Stimulated activated CD8-positive, alpha-beta memory T cell treated with anti-CD3 and anti-CD28 coated beads, Interleukin-7, amount 100 ng/mL, for 48 hours (primary cell): Measurements from ENCODE around the gene CEBPB.
"Not testable (repeated sequence)": the region's sequence is repeated elsewhere in the genome, so short reads cannot be mapped to it uniquely, and the experiment has no call there.

ENCODE experiments used
- DNase-seq, 2 donors: peaks; one replicate each; pipeline ENCODE4 v3.0.0-alpha.2; 2020; ENCODE audit warnings: low read depth in 1 of 2; ENCODE audit errors: extremely low read depth in 1 of 2

CEBPB gene

DNA sequence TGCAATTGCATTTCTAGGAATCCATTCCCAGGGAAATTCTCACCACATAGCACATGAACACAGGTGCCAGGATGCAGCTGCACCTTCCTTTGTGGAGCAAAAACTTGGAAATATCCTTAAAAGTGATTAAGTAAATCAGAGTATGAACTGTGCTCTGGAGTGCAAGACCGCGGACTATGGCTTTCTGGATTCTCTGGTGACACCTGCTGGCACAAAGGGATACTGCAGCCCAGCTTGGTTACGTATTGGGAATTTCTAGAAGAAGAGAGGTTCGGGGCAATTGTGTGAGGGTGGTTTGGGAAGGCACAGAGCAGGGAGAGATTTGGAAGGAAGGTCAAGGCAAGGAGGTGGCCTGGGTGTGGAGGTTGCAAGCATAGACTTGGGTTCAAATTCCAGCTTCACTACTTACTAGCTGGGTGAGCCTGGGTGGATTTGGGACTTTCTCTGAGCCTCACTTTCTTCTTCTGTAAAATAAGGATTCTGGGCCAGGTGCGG, 21.3 kb upstream of the CEBPB start:
- DNase-seq: peak; percentile 40 to 44

DNA sequence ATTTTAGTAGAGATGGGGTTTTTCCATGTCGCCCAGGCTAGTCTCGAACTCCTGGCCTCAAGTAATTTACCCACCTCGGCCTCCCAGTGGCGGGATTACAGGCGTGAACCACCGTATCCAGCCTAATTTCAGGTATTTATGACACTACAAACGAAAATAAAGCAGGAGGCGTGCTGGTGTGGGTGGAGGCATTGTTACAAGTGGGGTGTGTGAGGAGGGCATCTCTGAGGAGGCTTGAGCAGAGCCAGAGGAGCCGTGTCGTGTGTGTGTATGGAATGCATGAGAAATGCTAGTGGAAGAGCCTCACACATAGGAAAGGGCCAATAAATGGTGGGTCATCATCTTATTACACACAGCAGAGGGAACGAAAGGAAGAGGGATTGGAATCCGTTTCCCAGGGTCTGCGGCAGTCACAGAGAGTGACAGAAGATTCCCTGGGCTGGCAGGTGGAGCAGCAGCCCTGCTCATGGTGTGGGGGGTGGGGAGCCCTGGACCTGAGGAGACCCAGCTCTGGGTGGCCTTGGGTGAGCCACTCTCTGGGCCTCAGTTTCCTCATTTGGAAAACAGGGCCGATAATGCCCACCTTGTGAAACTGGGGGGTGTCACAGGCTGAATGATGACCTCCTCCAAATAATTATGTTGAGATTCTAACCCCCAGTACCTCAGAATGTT, 19.9 kb upstream of the CEBPB start:
- DNase-seq: no peak

DNA sequence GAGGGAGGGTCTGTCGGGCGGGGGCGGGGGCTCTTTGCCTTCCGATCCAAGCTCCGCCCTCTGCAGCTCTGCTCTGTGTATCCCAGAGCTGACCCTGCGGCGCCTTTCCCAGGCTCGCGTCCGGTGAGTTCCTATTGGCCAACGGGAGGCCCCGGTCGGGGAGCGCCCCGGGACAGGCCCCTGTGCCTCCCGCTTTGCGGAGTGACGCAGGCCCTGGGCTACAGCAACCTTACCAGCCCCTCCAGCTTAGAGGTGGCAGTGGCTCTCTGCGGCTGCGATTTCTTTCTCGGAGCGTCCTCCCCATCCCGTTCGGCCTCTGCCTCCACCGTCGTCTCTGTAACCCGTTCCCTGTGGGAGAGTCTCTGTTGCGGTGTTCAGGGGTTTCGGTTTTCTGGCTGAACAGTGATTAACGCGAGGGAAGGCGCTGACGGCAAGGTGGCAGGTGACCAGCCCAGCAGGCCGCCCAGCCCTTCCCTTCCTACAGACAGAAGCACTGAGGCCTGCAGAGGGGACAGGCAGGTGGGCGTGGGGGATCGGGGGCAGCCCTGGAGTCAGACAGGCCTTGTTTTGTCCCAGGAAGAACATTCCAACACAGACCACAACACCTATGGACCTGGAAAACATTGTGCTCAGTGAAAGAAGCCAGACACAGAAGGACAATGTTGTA, 18.1 kb upstream of the CEBPB start:
- DNase-seq: no peak

DNA sequence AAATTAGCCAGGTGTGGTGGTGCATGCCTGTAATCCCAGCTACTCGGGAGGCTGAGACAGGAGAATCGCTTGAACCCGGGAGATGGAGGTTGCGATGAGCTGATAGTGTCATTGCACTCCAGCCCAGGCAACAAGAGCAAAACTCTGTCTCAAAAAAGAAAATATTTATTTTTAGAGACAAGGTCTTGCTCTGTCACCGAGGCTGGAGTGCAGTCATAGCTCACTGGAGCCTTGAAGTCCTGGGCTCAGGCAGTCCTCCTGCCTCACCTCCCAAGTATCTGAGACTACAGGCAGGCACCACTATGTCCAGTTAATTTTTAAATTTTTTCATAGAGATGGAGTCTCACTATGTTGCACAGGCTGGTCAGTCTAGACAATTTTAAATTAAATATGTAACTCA, 16.2 kb upstream of the CEBPB start:
- DNase-seq: no peak

GRCh38 chr20:50175938-50176933, 14.4 kb upstream of the CEBPB start:
- no peak for DNase-seq

DNA sequence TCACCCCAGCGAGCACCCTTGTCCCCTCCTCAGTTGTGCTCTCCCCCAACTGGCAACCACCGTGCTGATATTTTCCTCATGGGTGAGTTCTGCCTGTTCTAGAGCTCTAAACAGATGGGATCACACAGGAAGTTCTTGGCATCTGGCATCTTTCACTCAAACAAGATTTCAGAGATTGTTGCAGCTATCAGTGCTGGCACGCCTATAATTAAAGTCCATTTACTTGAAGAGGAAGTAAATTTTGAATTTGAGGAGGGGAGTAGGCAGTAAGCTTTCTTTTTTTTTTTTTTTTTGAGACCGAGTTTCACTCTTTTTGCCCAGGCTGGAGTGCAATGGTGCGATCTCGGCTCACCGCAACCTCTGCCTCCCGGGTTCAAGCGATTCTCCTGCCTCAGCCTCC, 12.0 kb upstream of the CEBPB start:
- not testable (repeated sequence) for DNase-seq

DNA sequence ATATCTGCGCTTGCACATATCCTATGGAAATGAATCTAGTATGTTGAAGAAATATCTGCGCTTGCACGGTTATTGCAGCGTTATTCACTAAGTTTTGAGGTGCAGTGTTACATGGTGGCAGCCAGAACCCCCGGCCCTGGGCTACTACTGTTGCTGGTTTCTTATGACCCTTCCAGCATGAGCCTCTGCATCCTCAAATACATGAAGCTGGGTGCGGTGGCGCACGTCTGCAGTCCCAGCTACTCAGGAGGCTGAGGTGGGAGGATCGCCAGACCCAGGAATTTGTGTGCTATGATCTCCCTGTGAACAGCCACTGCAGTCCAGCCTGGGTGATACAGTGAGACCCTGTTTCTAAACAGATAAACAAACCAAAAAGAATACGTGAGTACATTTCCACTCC, 9.3 kb upstream of the CEBPB start:
- no peak for DNase-seq

- no peak for DNase-seq
Measured at GRCh38 chr20:50182346-50182745, 8.3 kb upstream of the CEBPB start.

DNA sequence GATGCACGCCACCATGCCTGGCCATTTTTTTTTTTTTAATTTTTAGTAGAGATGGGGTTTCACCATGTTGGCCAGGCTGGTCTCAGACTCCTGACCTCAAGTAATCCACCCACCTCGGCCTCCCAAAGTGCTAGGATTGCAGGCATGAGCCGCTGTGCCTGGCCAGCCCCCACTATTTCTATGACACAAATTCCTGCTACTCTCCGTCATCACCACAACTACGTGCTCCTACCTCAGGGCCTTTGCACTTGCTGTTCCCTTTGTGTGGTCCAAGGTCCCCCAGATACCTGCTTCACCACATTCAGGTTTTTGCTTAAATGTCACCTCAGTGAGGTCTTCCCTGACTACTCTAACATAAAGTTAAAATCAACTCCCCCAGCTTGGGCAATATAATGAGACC, 5.2 kb upstream of the CEBPB start:
- DNase-seq: no peak

- peak; percentile 59 to 85 for DNase-seq
Measured at GRCh38 chr20:50186151-50186885, 4.3 kb upstream of the CEBPB start.

DNA sequence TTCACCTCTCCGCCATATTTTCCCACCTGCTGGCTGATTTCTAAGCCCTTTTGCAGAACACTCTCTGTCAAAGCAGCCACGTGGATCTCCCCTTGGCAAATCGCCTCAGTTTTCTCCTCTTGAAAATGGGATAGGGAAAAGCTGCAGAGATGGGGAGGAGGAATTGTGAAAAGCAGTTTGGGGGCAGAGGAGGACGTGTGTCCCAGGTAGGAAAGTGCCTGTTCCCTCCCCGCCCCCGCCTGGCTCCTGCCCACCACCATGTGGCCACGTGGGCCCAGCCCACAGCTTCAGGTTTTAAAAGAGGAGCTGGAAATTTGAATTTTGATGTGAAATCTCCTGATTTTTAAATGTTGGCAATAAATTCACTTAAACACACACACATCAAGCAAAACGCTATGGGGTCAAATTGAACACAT, 3.6 kb upstream of the CEBPB start:
- no peak for DNase-seq

- no peak for DNase-seq
Measured at GRCh38 chr20:50187403-50188051, 3.1 kb upstream of the CEBPB start.

DNA sequence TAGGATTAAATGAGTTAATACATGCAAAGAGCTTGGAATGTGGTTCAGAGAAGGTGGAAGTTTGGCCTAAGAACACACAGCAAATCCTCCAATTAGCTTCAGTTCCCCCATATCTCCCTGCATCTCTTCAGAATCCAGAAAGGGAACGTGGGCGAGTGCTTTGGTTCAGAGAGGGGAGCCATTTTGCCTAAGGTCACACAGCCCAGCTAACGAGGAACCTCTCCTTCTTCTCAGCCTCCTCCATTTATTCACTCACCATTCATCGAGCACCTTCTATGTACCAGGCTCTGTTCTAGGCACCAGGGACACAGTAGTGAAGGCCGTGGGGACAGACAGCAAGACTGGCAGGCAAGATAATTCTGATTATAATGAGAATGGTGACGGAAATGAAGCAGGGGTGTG, 2.3 kb upstream of the CEBPB start:
- DNase-seq: no peak

DNA sequence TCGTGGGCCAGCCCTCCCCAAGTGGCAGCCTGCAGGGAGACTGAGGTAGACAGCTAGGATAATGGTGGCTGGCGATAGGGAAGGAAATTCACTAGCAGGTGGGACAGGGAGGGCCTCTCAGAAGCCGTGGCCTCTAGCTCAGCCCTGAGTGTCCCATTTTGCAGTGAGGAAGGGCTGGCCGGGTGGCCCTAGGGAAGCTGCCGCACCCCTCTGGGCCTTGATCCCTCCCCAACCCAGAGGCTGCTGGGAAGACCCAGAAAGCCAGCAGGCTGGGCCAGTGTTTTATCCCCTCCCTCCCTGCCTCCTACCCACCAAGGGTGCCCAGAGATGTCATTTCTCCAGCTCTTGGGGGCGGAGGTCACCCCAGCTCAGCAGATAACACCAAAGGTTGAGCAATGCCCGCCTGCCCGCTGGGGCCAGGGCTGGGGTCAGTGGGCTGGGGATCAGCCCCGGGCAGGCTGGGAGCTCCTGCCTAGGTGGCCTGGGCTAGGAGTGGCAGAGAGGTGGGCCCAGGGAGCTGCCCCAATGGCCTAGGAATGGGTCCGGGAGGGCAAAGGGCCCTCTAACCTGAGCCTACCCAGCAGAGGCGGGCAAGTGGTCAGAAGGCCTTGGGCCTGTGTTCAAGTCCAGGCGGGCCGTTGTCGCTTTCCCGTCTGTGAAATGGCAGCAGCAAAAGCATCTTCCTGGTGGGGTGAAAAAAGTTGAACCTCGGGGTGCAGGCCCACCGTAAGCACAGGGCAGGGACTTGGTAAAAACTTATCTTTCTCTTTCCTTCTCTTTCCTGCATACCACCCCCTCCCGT, 1.6 kb upstream of the CEBPB start:
- DNase-seq: no peak

GRCh38 chr20:50189681-50190250, 864 bp upstream of the CEBPB start:
- no peak for DNase-seq

DNA sequence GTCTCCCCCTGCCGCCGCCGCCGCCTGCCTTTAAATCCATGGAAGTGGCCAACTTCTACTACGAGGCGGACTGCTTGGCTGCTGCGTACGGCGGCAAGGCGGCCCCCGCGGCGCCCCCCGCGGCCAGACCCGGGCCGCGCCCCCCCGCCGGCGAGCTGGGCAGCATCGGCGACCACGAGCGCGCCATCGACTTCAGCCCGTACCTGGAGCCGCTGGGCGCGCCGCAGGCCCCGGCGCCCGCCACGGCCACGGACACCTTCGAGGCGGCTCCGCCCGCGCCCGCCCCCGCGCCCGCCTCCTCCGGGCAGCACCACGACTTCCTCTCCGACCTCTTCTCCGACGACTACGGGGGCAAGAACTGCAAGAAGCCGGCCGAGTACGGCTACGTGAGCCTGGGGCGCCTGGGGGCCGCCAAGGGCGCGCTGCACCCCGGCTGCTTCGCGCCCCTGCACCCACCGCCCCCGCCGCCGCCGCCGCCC, 474 bp downstream of the CEBPB start:
- DNase-seq: peak; percentile 34 to 39

GRCh38 chr20:50191544-50192363, 1.1 kb downstream of the CEBPB start:
- DNase-seq: peak in 1 of 2 donors; percentile 33
